ENCODE data around the gene OPTC.

DNA sequence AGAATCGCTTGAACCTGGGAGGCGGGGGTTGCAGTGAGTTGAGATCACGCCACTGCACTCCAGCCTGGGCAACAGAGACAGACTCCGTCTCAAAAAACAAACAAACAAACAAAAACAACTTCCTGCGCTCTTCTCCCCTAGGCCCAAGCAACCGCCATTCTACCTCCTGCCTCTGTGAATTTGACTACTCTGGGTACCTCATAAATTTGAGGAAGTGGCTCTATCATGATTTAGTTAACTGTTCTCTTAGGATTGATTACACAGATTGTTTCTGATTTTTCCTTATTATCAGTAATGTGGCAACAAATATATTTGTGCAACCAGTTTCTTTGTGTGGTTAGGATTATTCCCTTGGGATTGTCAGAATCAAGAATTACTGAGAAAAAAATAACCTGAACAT is 29.7 kb downstream of the OPTC start:
- no peak for TF ChIP-seq CTCF (IDR thresholded peaks at IDR 0.05 in 4 of 5, conservative IDR thresholded peaks at IDR 0.05 in 1 of 5)
- no peak for TF ChIP-seq POLR2A (IDR thresholded peaks at IDR 0.05)

Measured in gastrocnemius medialis (tissue), 4 donors.